Lower leg skin (tissue), 3 donors: ENCODE data around the gene DDX11.
"Not testable (repeated sequence)": the region's sequence is repeated elsewhere in the genome, so short reads cannot be mapped to it uniquely, and the experiment has no call there.

Source experiments
- CTCF ChIP-seq, 3 donors: fragments of 450-650 bp; IDR thresholded peaks; one replicate each; pipeline ENCODE4 v1.5.1; 2016; ENCODE audit warnings: antibody characterized with exemption in 3 of 3, mild to moderate bottlenecking in 3 of 3, moderate library complexity in 2 of 3
- POLR2A ChIP-seq, 2 donors: fragments of 450-650 bp; IDR thresholded peaks; one replicate each; pipeline ENCODE4 v1.6.1; 2016 to 2017; ENCODE audit warnings: antibody characterized with exemption in 2 of 2, mild to moderate bottlenecking in 1 of 2, moderate library complexity in 1 of 2

- not testable (repeated sequence) for TF ChIP-seq POLR2A, CTCF (IDR thresholded peaks at IDR 0.05)
Measured at GRCh38 chr12:31096251-31097065, 22.8 kb downstream of the DDX11 start.
